Stimulated activated CD8-positive, alpha-beta memory T cell treated with anti-CD3 and anti-CD28 coated beads, Interleukin-15, amount 100 ng/mL, for 48 hours (primary cell): Measurements from ENCODE around the gene LRP2.
A peak's percentile ranks its signal among the peaks of the same experiment; 100 is the strongest.

Experiments
- DNase-seq, 2 donors: peaks; one replicate each; pipeline ENCODE4 v3.0.0-alpha.2; 2020; ENCODE audit warnings: low read depth in 2 of 2

Gene LRP2

GRCh38 chr2:169119851-169120250 is 242.5 kb downstream of the LRP2 start:
- DNase-seq, result no peak

- no peak for DNase-seq
Observed at GRCh38 chr2:169119123-169119760, 243.1 kb downstream of the LRP2 start.

- DNase-seq, result no peak
Observed at GRCh38 chr2:169118060-169118459, 244.3 kb downstream of the LRP2 start.

GRCh38 chr2:169116993-169117392 is 245.3 kb downstream of the LRP2 start:
- no peak for DNase-seq

GRCh38 chr2:169116327-169116726 is 246.0 kb downstream of the LRP2 start:
- no peak for DNase-seq

- no peak for DNase-seq
Observed at GRCh38 chr2:169114056-169114455, 248.3 kb downstream of the LRP2 start.

- DNase-seq, result no peak
Observed at GRCh38 chr2:169112841-169113240, 249.5 kb downstream of the LRP2 start.

- DNase-seq, result no peak
Observed at GRCh38 chr2:169110916-169111315, 251.4 kb downstream of the LRP2 start.

GRCh38 chr2:169110419-169110818 is 251.9 kb downstream of the LRP2 start:
- no peak for DNase-seq

GRCh38 chr2:169109502-169110409 is 252.6 kb downstream of the LRP2 start:
- DNase-seq, result peak; percentile 20 to 49

- no peak for DNase-seq
Observed at GRCh38 chr2:169108099-169108884, 254.0 kb downstream of the LRP2 start.

GRCh38 chr2:169107645-169108044 is 254.7 kb downstream of the LRP2 start:
- no peak for DNase-seq

GRCh38 chr2:169106563-169107545 is 255.5 kb downstream of the LRP2 start:
- no peak for DNase-seq

GRCh38 chr2:169106134-169106533 is 256.2 kb downstream of the LRP2 start:
- DNase-seq, result no peak

GRCh38 chr2:169105476-169105875 is 256.9 kb downstream of the LRP2 start:
- DNase-seq, result no peak

- DNase-seq, result no peak
Observed at GRCh38 chr2:169104848-169105247, 257.5 kb downstream of the LRP2 start.

GRCh38 chr2:169095621-169096105 is 266.7 kb downstream of the LRP2 start:
- no peak for DNase-seq

- DNase-seq, result no peak
Observed at GRCh38 chr2:169094676-169095075, 267.7 kb downstream of the LRP2 start.

GRCh38 chr2:169093535-169093934 is 268.8 kb downstream of the LRP2 start:
- no peak for DNase-seq

- no peak for DNase-seq
Observed at GRCh38 chr2:169091761-169092519, 270.4 kb downstream of the LRP2 start.
